ENCODE data around the gene KANSL2.
"Not testable (repeated sequence)": the region's sequence is repeated elsewhere in the genome, so short reads cannot be mapped to it uniquely, and the experiment has no call there.

The KANSL2 gene

DNA sequence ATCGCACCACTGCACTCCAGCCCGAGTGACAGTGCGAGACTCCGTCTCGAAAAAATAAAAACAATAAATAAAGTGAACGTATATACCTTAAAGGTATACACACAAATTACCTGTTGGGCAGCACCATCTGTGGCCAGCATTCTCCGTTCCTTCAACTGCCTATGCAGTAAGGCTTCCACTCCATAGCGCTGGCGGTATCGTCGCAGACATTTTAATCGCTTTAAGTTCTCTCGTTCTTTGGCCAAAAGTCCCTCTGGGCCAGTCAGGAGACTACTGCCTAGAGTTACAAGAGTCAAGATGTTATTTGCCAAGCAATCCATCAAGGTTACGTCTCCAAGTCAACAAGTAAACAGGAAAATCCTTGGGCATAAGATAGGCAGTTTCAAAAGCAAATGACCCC, 13.0 kb downstream of the KANSL2 start:
- H3K4me3 ChIP-seq (replicated peaks; ENCODE audit: low read depth, low read length): no peak overlapping the region
- no peak for DNase-seq (ENCODE audit: extremely low read depth, low read depth)
- TF ChIP-seq, protein P1, sequence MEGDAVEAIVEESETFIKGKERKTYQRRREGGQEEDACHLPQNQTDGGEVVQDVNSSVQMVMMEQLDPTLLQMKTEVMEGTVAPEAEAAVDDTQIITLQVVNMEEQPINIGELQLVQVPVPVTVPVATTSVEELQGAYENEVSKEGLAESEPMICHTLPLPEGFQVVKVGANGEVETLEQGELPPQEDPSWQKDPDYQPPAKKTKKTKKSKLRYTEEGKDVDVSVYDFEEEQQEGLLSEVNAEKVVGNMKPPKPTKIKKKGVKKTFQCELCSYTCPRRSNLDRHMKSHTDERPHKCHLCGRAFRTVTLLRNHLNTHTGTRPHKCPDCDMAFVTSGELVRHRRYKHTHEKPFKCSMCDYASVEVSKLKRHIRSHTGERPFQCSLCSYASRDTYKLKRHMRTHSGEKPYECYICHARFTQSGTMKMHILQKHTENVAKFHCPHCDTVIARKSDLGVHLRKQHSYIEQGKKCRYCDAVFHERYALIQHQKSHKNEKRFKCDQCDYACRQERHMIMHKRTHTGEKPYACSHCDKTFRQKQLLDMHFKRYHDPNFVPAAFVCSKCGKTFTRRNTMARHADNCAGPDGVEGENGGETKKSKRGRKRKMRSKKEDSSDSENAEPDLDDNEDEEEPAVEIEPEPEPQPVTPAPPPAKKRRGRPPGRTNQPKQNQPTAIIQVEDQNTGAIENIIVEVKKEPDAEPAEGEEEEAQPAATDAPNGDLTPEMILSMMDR (IDR thresholded peaks at IDR 0.05; ENCODE audit: low read depth, low read length, missing control alignments): no peak

DNA sequence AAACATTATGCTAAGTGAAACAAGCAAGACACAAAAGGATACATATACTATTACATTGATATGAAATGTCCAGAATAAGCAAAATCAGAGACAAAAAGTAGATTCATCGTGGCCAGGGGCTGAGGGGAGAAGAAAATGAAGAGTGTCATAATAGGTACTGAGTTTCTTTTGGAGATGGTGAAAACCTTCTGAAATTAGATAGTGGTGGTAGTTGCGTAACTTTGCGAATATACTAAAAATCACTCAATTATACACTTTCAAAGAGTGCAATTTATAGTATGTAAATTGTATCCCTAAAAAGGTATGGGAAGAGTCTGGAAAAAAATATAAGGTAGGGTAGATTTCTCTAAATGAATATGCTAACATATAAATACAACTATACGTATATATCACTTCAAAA, 22.2 kb downstream of the KANSL2 start:
- no peak overlapping the region for H3K4me3 ChIP-seq (replicated peaks; ENCODE audit: low read depth, low read length)
- TF ChIP-seq, protein P1 (IDR thresholded peaks at IDR 0.05; ENCODE audit: low read depth, low read length, missing control alignments): no peak
- no peak for DNase-seq (ENCODE audit: extremely low read depth, low read depth)

DNA sequence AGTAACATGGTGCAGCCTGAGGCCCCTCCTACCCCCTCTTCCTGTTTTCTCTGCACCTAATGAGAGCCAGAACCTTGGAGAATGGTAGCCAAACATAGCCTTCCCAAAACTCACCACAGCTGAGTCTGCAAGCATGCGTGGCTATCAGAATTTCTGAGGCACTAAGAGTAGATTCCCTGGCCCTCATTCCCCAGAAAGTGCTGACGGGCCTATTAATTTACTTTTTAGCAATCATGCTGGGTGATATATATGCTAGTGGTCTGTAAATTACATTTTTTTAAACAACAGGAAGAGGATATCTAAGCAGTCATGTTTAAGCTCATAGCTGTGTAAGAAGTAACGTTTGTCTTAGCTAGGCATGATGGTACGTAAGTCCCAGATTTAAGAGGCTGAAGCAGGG, 30.4 kb downstream of the KANSL2 start:
- TF ChIP-seq, protein P1 (IDR thresholded peaks at IDR 0.05; ENCODE audit: low read depth, low read length, missing control alignments): no peak
- no peak for DNase-seq (ENCODE audit: extremely low read depth, low read depth)
- no peak overlapping the region for H3K4me3 ChIP-seq (replicated peaks; ENCODE audit: low read depth, low read length)

DNA sequence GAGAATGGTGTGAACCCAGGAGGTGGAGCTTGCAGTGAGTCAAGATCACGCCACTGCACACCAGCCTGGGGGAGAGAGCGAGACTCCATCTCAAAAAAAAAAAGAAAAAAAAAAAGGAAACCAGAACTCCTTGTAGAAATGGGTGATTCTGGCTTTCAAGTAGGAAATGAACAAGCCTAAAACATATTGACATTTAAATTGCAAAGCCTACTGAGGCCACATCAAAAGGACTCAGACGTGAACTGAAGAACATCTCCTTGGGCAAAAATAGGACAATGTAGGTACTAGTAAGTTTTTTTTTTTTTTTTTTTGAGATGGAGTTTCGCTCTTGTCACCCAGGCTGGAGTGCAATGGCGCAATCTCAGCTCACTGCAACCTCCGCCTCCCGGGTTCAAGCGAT, 36.7 kb downstream of the KANSL2 start:
- H3K4me3 ChIP-seq (replicated peaks; ENCODE audit: low read depth, low read length); DNase-seq (ENCODE audit: extremely low read depth, low read depth): not testable (repeated sequence)

DNA sequence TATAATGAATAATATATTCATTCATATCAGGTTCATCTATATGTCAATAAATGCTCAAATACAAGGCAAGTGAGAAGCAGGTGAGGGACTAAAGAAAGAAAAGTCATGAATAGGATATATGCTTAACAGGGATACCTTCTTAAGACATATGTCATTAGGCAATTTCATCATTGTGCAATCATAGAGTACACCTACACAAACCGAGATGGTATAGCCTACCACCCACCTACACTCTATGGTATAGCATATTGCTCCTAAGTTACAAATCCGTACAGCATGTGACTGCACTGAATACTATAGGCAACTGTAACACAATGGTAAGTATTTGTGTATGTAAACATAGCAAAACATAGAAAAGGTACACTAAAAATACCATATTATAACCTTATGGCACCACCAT, 39.0 kb downstream of the KANSL2 start:
- H3K4me3 ChIP-seq (replicated peaks; ENCODE audit: low read depth, low read length): no peak overlapping the region
- no peak for DNase-seq (ENCODE audit: extremely low read depth, low read depth)
- TF ChIP-seq, protein P1 (IDR thresholded peaks at IDR 0.05; ENCODE audit: low read depth, low read length, missing control alignments): no peak

DNA sequence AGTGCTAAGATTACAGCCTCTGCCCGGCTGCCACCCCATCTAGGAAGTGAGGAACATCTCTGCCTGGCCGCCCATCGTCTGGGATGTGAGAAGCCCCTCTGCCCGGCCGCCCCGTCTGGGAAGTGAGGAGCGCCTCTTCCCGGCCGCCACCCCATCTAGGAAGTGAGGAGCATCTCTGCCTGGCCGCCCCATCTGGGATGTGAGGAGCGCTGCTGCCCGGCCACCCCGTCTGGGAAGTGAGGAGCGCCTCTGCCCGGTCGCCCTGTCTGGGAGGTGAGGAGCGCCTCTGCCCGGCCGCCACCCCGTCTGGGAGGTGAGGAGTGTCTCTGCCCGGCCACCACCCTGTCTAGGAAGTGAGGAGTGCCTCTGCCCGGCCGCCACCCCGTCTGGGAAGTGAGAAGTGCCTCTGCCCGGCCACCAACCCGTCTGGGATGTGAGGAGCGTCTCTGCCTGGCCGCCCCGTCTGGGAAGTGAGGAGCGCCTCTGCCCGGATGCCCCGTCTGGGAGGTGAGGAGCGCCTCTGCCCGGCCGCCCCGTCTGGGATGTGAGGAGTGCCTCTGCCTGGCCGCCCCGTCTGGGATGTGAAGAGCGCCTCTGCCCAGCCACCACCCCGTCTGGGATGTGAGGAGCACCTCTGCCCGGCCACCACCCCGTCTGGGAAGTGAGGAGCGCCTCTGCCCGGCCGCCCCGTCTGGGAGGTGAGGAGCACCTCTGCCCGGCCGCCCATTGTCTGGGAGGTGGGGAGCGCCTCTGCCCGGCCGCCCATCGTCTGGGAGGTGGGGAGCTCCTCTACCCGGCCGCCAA, 40.1 kb downstream of the KANSL2 start:
- DNase-seq (ENCODE audit: extremely low read depth, low read depth); H3K4me3 ChIP-seq (replicated peaks; ENCODE audit: low read depth, low read length): not testable (repeated sequence)

DNA sequence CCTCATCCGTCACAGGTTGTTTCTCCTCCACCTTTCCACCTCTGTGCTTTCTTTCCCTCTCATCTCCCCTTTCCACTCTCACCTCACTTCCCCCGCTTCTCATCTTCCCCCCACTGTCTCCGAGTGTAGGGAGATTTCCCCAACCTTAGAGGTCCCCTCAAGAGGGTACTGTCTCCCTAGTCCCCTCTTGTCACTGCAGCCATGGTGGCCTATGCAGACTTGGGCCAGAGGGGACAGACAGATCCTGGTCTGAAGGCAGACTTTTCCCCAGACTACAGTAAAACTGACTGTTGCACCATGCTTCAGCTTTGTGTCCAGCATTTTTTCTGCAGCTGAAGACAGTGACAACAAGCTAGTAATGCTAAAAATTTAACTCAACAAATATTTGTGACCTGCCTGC, 41.2 kb downstream of the KANSL2 start:
- TF ChIP-seq, protein P1 (IDR thresholded peaks at IDR 0.05; ENCODE audit: low read depth, low read length, missing control alignments): no peak
- no peak overlapping the region for H3K4me3 ChIP-seq (replicated peaks; ENCODE audit: low read depth, low read length)
- DNase-seq (ENCODE audit: extremely low read depth, low read depth): no peak

DNA sequence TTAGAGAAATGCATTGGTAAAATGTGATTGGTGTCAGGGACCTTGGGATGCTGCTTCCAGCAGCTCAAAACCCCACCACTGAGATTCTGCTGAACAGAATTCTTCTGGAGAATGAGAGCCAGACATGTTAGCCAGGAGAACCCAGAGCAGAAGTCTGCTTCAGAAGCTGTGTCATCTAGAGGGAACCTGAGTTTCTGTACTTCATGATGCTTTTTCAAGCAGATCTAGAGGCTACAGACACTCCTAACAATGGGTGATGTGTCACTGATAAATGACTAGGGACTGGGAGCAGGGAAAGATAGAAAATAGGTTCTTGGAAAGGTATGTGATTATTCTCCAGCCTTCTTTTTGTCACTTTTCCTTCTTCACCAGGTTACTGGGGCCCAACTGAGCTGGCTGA, 41.6 kb downstream of the KANSL2 start:
- TF ChIP-seq, protein P1 (IDR thresholded peaks at IDR 0.05; ENCODE audit: low read depth, low read length, missing control alignments): no peak
- no peak overlapping the region for H3K4me3 ChIP-seq (replicated peaks; ENCODE audit: low read depth, low read length)
- no peak for DNase-seq (ENCODE audit: extremely low read depth, low read depth)

Measured in HFF-Myc (cell line).